AG10803 (cell line): ENCODE data around the gene MLST8.
A peak's percentile ranks its signal among the peaks of the same experiment; 100 is the strongest.

Experiments
- DNase-seq: peaks from one replicate; pipeline ENCODE4 v3.0.0; 2010; ENCODE audit warnings: low read depth
- H3K4me3 ChIP-seq: 2 replicates; pipeline ENCODE4 v1.5.1; 2011; ENCODE audit warnings: mild to moderate bottlenecking, low read length, control low read depth
- TF ChIP-seq, protein P1 (sequence below): conservative IDR thresholded peaks from 2 replicates; pipeline ENCODE4 v1.5.1; 2011; ENCODE audit warnings: mild to moderate bottlenecking, low read length, control low read depth, inconsistent platforms

The MLST8 gene

DNA sequence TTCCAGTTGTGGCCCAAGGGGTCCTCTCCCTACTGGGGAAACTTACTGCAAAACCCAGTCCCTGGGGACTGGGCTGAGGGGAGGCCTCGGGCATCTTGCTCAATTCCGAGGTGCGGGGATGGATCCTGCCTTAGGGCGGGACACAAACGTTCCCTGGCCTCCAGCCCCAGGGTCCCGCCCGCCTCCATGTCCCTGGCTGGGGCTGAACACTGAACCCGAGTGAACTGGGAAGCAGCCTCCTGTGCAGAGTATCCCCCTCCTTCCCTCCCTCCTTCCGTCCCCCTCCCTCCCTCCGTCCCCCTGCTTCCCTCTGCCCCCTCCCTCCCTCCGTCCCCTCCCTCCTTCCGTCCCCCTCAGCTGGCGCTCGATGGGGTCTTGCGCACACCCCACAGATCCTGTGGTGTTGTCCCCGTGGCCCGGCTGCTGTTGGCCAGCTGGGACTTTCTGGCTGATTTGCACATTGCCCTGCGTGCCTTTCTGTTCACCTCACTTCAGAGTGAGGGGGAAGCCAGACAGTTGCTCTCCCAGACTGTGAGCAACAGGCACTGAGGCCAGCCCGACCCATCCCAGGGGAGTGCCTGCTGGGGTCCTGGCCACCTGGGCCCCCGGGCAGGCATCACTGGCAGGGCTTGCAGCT lies 44.2 kb upstream of the MLST8 start:
- H3K4me3 ChIP-seq: peak overlapping the region; percentile 29
- TF ChIP-seq, protein P1, sequence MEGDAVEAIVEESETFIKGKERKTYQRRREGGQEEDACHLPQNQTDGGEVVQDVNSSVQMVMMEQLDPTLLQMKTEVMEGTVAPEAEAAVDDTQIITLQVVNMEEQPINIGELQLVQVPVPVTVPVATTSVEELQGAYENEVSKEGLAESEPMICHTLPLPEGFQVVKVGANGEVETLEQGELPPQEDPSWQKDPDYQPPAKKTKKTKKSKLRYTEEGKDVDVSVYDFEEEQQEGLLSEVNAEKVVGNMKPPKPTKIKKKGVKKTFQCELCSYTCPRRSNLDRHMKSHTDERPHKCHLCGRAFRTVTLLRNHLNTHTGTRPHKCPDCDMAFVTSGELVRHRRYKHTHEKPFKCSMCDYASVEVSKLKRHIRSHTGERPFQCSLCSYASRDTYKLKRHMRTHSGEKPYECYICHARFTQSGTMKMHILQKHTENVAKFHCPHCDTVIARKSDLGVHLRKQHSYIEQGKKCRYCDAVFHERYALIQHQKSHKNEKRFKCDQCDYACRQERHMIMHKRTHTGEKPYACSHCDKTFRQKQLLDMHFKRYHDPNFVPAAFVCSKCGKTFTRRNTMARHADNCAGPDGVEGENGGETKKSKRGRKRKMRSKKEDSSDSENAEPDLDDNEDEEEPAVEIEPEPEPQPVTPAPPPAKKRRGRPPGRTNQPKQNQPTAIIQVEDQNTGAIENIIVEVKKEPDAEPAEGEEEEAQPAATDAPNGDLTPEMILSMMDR: no peak
- peak; percentile 87 for DNase-seq

DNA sequence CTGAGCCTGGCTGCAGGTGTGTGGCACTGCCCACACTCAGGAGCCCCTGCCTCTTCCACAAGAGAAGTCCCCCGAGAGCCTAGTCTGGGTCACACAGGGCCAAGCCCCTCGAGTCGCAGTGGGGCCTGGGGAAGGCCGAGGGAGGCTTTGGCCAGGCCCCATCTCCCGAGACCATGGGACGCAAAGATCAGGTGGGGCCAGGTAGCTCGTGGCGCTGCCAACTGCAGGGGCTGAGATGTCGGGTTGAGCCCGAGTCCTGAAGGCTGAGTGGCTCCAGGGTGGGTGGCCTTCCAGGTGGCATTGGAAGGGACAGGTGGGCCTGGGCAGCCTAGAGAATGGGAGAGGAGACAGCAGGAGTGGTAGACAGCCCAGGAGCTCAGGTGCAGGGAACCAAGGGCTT lies 43.3 kb upstream of the MLST8 start:
- no peak overlapping the region; the same call in 1 of the 2 replicates for H3K4me3 ChIP-seq
- DNase-seq: no peak
- TF ChIP-seq, protein P1: no peak

DNA sequence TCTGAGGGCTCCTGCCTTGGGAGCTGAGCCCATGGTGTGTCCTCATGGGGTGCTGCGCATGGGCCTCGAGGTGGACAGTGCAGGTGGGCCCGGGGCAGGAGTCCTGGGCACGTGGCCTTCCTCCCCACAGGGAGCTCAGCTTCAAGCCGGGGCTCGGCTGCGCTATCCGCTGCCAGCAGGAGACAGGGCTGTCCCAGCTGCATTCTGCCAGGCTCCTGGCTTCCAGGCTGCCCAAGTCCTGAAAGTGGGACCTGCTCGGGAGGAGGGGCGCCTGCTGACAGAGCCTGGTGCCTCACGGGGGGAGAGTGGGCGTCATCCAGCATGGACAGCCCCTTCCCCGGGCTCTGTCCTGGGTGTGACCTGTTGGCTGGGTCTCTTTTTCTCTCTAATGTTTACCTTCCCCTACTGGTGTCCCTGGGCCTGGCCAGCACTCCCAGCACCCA lies 42.6 kb upstream of the MLST8 start:
- H3K4me3 ChIP-seq: no peak overlapping the region
- no peak for DNase-seq
- TF ChIP-seq, protein P1: no peak

DNA sequence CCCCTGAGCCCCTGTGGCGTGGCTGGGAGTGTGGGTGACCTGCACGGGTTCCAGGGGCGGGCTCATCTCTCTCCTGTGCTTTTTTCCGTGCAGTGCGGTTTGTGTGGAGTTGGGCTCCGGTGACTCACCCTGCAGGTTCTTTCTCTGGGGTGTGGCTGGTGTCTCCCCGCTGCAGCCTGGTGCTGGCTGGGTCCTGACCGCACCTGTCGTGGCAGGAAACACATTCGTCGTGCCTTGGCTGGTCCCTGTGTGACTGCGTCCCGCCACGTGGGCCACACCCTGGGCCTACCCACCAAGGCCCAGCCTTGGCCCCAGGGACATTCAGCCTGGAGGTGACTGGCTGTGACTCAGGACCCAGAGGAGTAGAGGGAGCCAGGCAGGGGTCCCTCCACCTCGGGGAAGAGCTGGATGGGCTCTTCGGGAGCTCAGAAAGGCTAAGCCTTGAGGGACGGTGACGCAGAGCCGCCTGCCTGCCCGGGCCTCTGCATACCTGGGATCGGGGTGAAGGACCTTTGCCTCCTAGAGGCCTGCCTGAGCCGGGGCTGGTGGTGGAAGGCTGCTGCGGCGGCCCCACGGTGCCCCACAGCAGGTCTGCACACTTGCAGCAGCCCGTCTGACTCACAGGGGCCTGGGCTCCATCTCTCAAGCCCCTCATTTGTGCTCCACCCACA lies 41.9 kb upstream of the MLST8 start:
- no peak for DNase-seq
- no peak overlapping the region for H3K4me3 ChIP-seq
- TF ChIP-seq, protein P1: no peak

DNA sequence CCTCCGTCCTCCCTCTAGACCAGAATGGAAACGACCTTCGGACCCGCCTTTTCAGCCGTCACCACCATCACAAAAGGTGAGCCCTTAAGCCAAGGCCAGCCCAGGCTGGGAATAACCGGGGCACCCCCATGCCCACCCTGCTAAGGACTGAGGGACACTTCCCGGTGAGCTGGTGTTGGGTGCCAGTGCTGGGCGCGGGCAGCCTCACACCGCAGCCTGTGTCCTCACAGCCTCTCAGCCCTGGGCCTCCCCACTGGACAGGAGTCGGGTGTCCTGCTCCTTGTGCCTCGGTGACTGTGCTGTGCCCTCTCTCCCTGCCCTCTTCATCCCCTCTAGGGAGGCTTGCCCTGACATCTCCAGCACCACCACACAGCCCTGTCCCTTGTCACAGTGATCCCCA lies 39.4 kb upstream of the MLST8 start:
- TF ChIP-seq, protein P1: no peak
- no peak overlapping the region for H3K4me3 ChIP-seq
- no peak for DNase-seq

DNA sequence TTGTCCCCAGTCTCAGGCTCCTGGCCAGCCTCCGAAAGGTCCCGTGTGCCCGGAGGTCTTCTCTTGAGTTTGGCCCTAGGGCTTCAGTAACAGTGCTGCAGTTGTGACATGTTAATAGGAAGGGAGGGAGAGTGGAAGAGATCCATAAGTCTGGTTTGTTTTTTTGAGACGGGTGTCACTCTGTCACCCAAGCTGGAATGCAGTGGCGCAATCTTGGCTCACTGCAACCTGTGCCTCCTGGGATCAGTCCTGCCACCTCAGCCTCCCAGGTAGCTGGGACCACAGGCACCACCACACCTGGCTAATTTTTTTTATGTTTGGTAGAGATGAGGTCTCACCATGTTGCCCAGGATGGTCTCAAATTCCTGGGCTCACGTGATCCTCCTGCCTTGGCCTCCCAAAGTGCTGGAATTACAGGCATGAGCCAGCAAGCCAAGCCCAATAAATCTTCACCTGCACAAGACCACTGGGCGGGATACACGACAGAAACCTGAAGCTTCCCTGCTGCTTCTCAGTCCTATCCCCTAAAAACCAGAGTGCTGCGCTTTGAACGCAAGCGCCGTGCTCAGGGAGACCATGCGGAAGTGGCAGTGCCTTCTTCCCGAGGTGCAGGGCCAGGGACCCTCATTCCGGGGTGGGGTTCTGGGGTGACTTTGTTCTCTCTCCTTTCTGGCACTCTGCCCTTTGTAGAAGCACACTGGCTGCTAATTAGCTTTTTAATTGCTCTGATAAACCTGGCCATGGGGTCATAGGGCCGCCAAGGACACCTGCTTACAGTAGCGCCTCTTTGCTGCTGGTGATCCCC lies 38.8 kb upstream of the MLST8 start:
- TF ChIP-seq, protein P1: no peak
- DNase-seq: no peak
- no peak overlapping the region for H3K4me3 ChIP-seq
